GM12878 (cell line): ENCODE measurements around the gene ANKRD60. TPM values are rescaled to one million over a fixed set of nuclear protein-coding genes. Genes with fewer than 3 reads are reported as not detected.

Experiments used
- ATAC-seq: fragments of 200-7000 bp; cut with Tn5 transposase; 3 replicates; pipeline ENCODE4 v1.9.1; 2020; ENCODE audit warnings: mild to moderate bottlenecking, moderate library complexity
- BruUV-seq: library from RNA; stranded (reverse); fragments of 400-500 nt; replicated peaks from 2 replicates; lab custom pipeline; 2021; lab: Mats Ljungman, UMichigan
- CTCF ChIA-PET: fragments of 300-600 bp; sonication (Branson Sonifier 250); formaldehyde crosslinking; extraction: SDS; loops from one replicate; lab custom pipeline; 2021; ENCODE audit warnings: inconsistent platforms; lab: Yijun Ruan, JAX
- POLR2A ChIA-PET: fragments of 350-600 bp; formaldehyde crosslinking; extraction: SDS; loops from one replicate; lab custom pipeline; 2021; ENCODE audit warnings: inconsistent platforms; lab: Charles Lee
- RAD21 ChIA-PET: fragments of 300-600 bp; sonication (Branson Sonifier 250); formaldehyde crosslinking; loops from one replicate; lab custom pipeline; 2023; ENCODE audit warnings: antibody characterized with exemption; ENCODE audit not compliant: unreplicated experiment; lab: Charles Lee
- SMC1A ChIA-PET: fragments of 300-600 bp; sonication (Branson Sonifier 250); formaldehyde crosslinking; loops from one replicate; lab custom pipeline; 2023; ENCODE audit not compliant: unreplicated experiment, uncharacterized antibody; lab: Charles Lee
- DNase-seq: peaks from one replicate; pipeline ENCODE4 v3.0.0-alpha.2; 2011; ENCODE audit warnings: low read depth, low spot score
- FAIRE-seq: peaks from 3 replicates; lab custom pipeline; 2011; peaks lifted over from hg19 to GRCh38; lab: Jason Lieb, UNC
- H2AFZ ChIP-seq: 2 replicates; pipeline ENCODE4 v1.6.0; 2011; ENCODE audit warnings: low read depth, low read length, control low read depth; ENCODE audit not compliant: control insufficient read depth
- H3K27ac ChIP-seq: 2 replicates; pipeline ENCODE4 v1.5.1; 2011; ENCODE audit warnings: control low read depth; ENCODE audit not compliant: control insufficient read depth, insufficient read depth
- H3K27me3 ChIP-seq, 2 experiments: replicated peaks in 1 of 2; 2 replicates each; pipeline versions ENCODE4 v1.6.0 to v1.6.1; 2011; ENCODE audit warnings: low read length in 1 of 2; ENCODE audit not compliant: control insufficient read depth in 2 of 2, insufficient read depth in 2 of 2
- H3K36me3 ChIP-seq, 2 experiments: 2 replicates each; pipeline ENCODE4 v1.5.1; 2011; ENCODE audit warnings: low read length in 1 of 2; ENCODE audit not compliant: control insufficient read depth in 2 of 2, insufficient read depth in 2 of 2
- H3K4me1 ChIP-seq: 2 replicates; pipeline ENCODE4 v1.6.1; 2011; ENCODE audit warnings: mild to moderate bottlenecking, low read length, moderate library complexity, mixed read lengths; ENCODE audit not compliant: control insufficient read depth, insufficient read depth
- H3K4me2 ChIP-seq: 2 replicates; pipeline ENCODE4 v1.6.0; 2011; ENCODE audit warnings: control low read depth; ENCODE audit not compliant: control insufficient read depth, insufficient read depth
- H3K4me3 ChIP-seq: fragments of 200-600 bp; sonication (generic); 2 replicates; pipeline ENCODE4 v1.5.1; 2016
- H3K79me2 ChIP-seq: 2 replicates; pipeline ENCODE4 v1.6.0; 2011; ENCODE audit warnings: low read length; ENCODE audit not compliant: control insufficient read depth, insufficient read depth
- H3K9ac ChIP-seq: 2 replicates; pipeline ENCODE4 v1.8.0; 2011; ENCODE audit warnings: low read length, control low read depth, mixed read lengths; ENCODE audit not compliant: control insufficient read depth, insufficient read depth
- H3K9me3 ChIP-seq: replicated peaks from 3 replicates; pipeline ENCODE4 v1.5.1; 2011; ENCODE audit warnings: mild to moderate bottlenecking, low read length; ENCODE audit not compliant: control insufficient read depth, insufficient read depth
- H4K20me1 ChIP-seq: 2 replicates; pipeline ENCODE4 v1.6.0; 2011; ENCODE audit not compliant: control insufficient read depth, insufficient read depth
- CBFB ChIP-seq: IDR thresholded peaks from 2 replicates; pipeline ENCODE4 v1.6.1; 2016; ENCODE audit warnings: antibody characterized with exemption, low read depth
- E4F1 ChIP-seq: fragments of 450-650 bp; IDR thresholded peaks from 2 replicates; pipeline ENCODE4 v1.6.1; 2018; ENCODE audit warnings: borderline replicate concordance, mild to moderate bottlenecking; ENCODE audit not compliant: partially characterized antibody
- EP300 ChIP-seq, 2 experiments: fragments of 150-350 bp in 1 of 2; IDR thresholded peaks; 2 replicates each; pipeline ENCODE4 v1.6.1; 2011 to 2012; ENCODE audit warnings: low read depth in 2 of 2, low read length in 2 of 2, borderline replicate concordance in 1 of 2, improper control_type of control experiment in 1 of 2, inconsistent platforms in 1 of 2; ENCODE audit not compliant: control insufficient read depth in 1 of 2
- ESRRA ChIP-seq: IDR thresholded peaks from 2 replicates; pipeline ENCODE4 v1.6.1; 2012; ENCODE audit warnings: mild to moderate bottlenecking, low read length, improper control_type of control experiment
- KDM1A ChIP-seq: fragments of 200-600 bp; sonication (generic); IDR thresholded peaks from 2 replicates; pipeline ENCODE4 v1.6.1; 2016; ENCODE audit warnings: borderline replicate concordance
- NRF1 ChIP-seq: conservative IDR thresholded peaks from 2 replicates; pipeline ENCODE4 v1.6.1; 2011; ENCODE audit warnings: mild to moderate bottlenecking, low read depth, low read length, improper control_type of control experiment
- RELA ChIP-seq: fragments of 450-650 bp; IDR thresholded peaks from 2 replicates; pipeline ENCODE4 v1.8.0; 2014; ENCODE audit warnings: borderline replicate concordance; ENCODE audit not compliant: partially characterized antibody
- TCF7 ChIP-seq: IDR thresholded peaks from 2 replicates; pipeline ENCODE4 v1.6.1; 2014; ENCODE audit warnings: antibody characterized with exemption, borderline replicate concordance
- YBX1 ChIP-seq: fragments of 450-650 bp; IDR thresholded peaks from 2 replicates; pipeline ENCODE4 v1.6.1; 2016; ENCODE audit warnings: antibody characterized with exemption
- WGBS: methylation state at CpG from one replicate; pipeline ENCODE4 v1.1.6; 2016; ENCODE audit warnings: low lambda C conversion rate; ENCODE audit not compliant: insufficient replicate concordance, insufficient coverage; ENCODE audit errors: missing lambda C conversion rate; 5-methylcytosine and 5-hydroxymethylcytosine counted together
- in situ Hi-C: fragments of 300-500 bp; cut with MboI; formaldehyde crosslinking; loops from 9 replicates; pipeline ENCODE4 v1.14.3; 2018; ENCODE audit warnings: mixed read lengths
- intact Hi-C: fragments of 100-400 bp; cut with micrococcal nuclease; formaldehyde crosslinking; loops from one replicate; pipeline ENCODE4 v1.14.2; 2022; ENCODE audit not compliant: unreplicated experiment
- polyA plus RNA-seq, 11 experiments: library from polyadenylated mRNA; depleted of rRNA in 4 of 11; unstranded in 6 of 11; stranded (reverse) in 5 of 11; fragments of >200 nt; fragmentation: Nextera tagmentation in 4 of 11; fragmentation: Illumina TruSeq in 1 of 11; extraction: Ambion mirVana in 4 of 11; extraction: Trizol in 1 of 11; gene quantifications; 1 replicate in 1 of 11; 2 replicates in 10 of 11; pipeline versions ENCODE4 v1.2.1 to v1.2.3, GENCODE V29; 2011 to 2016; ENCODE audit warnings: inconsistent platforms in 2 of 11, missing spikeins in 2 of 11, low read depth in 1 of 11
- total RNA-seq, 4 experiments: library from RNA; depleted of rRNA in 3 of 4; stranded (reverse); fragments of >200 nt in 3 of 4; fragmentation: Illumina TruSeq in 1 of 4; extraction: Trizol in 1 of 4; gene quantifications; 2 replicates each; pipeline versions ENCODE4 v1.2.1 to v1.2.3, GENCODE V29; 2013 to 2021

Gene ANKRD60
- total and polyA plus RNA-seq, 10 of the 15 experiments (the other 5 are each of a cell fraction or from before 2014, with no cell fraction given): not detected

- TF ChIP-seq ESRRA: no peak
- TF ChIP-seq KDM1A: no peak
- TF ChIP-seq TCF7: no peak
- TF ChIP-seq CBFB: no peak
Measured at GRCh38 chr20:58169450-58169849, 59.0 kb downstream of the ANKRD60 start (continued).

- Histone ChIP-seq H3K27ac (no peak overlapping the region), H2AFZ (no peak overlapping the region), H3K79me2 (no peaks in the 10 kb centered on the region), H3K9ac (no peak overlapping the region), H3K4me2 (no peak overlapping the region), H3K4me3 (no peak overlapping the region), H4K20me1 (no peaks in the 10 kb centered on the region), H3K27me3 (peaks cover 0 to 2% of the 10 kb centered on the region in 2 experiments; a peak in 1 of 4 replicates), H3K9me3 (no peaks in the 10 kb centered on the region), H3K4me1 (no peaks in the 10 kb centered on the region), H3K36me3 (no peaks in the 10 kb centered on the region)
- 46% methylated on average over 4 of the region's 4 CpGs for WGBS
- no TSS peak for BruUV-seq
- intact Hi-C loops (no loop called here), in situ Hi-C loops (no loop called here)
- ChIA-PET SMC1A (no interaction called here), CTCF (no interaction called here), RAD21 (interaction anchor here (1.1 kb wide), 1 partner anchor 40 kb away, joined by 3 read pairs; no protein-coding TSS in a partner anchor), POLR2A (no interaction called here)
- TF ChIP-seq NRF1: no peak
- TF ChIP-seq RELA: no peak
- TF ChIP-seq E4F1: no peak
- no peak for TF ChIP-seq YBX1
- no peak for TF ChIP-seq EP300 (IDR thresholded peaks at IDR 0.05; ENCODE audit: borderline replicate concordance in 1 of 2, control insufficient read depth in 1 of 2, low read depth in 2 of 2, low read length in 2 of 2)
- no peak for FAIRE-seq
- no peak for ATAC-seq
- DNase-seq: no peak
Measured at GRCh38 chr20:58168843-58169242, 59.6 kb downstream of the ANKRD60 start.
